Measurements from ENCODE around the gene SERINC4.

Gene SERINC4

GRCh38 chr15:43796566-43796965 lies 3.5 kb downstream of the SERINC4 start:
- no peak for DNase-seq (ENCODE audit: low spot score)

GRCh38 chr15:43795997-43796396 lies 4.0 kb downstream of the SERINC4 start:
- no peak for DNase-seq (ENCODE audit: low spot score)

- DNase-seq (ENCODE audit: low spot score): no peak
These were observed 4.8 kb downstream of the SERINC4 start for GRCh38 chr15:43795197-43795596.

GRCh38 chr15:43794269-43795037 lies 5.6 kb downstream of the SERINC4 start:
- peak; percentile 67 for DNase-seq (ENCODE audit: low spot score)

GRCh38 chr15:43793647-43794046 lies 6.4 kb downstream of the SERINC4 start:
- no peak for DNase-seq (ENCODE audit: low spot score)

GRCh38 chr15:43792761-43793476 lies 7.1 kb downstream of the SERINC4 start:
- DNase-seq (ENCODE audit: low spot score): peak; percentile 53

GRCh38 chr15:43791993-43792760 lies 7.8 kb downstream of the SERINC4 start, which contains the start of gene SERF2:
TSS of gene SERF2 (plus strand) at chr15:43792320. CDS start at chr15:43792377, 57 bp downstream.
- peak; percentile 99 for DNase-seq (ENCODE audit: low spot score)

GRCh38 chr15:43789409-43789808 lies 10.6 kb downstream of the SERINC4 start:
- DNase-seq (ENCODE audit: low spot score): no peak

GRCh38 chr15:43779016-43779415 lies 21.0 kb downstream of the SERINC4 start:
- no peak for DNase-seq (ENCODE audit: low spot score)

GRCh38 chr15:43777267-43777914 lies 22.6 kb downstream of the SERINC4 start:
- DNase-seq (ENCODE audit: low spot score): peak; percentile 76

- peak; percentile 85 for DNase-seq (ENCODE audit: low spot score)
These were observed 23.2 kb downstream of the SERINC4 start, which contains the start of gene ELL3 for GRCh38 chr15:43776718-43777266. TSS of gene ELL3 (minus strand) at chr15:43776966. CDS start at chr15:43776901, 65 bp downstream.

- no peak for DNase-seq (ENCODE audit: low spot score)
These were observed 23.8 kb downstream of the SERINC4 start for GRCh38 chr15:43776101-43776717.

- DNase-seq (ENCODE audit: low spot score): peak; percentile 84
These were observed 24.5 kb downstream of the SERINC4 start for GRCh38 chr15:43775411-43775965.

- no peak for DNase-seq (ENCODE audit: low spot score)
These were observed 26.0 kb downstream of the SERINC4 start for GRCh38 chr15:43774062-43774461.

GRCh38 chr15:43772624-43773023 lies 27.4 kb downstream of the SERINC4 start:
- DNase-seq (ENCODE audit: low spot score): no peak

- no peak for DNase-seq (ENCODE audit: low spot score)
These were observed 28.2 kb downstream of the SERINC4 start for GRCh38 chr15:43771816-43772215.

- DNase-seq (ENCODE audit: low spot score): peak; percentile 57
These were observed 30.3 kb downstream of the SERINC4 start for GRCh38 chr15:43769584-43770228.

GRCh38 chr15:43763819-43764446 lies 36.1 kb downstream of the SERINC4 start:
- DNase-seq (ENCODE audit: low spot score): no peak

- DNase-seq (ENCODE audit: low spot score): no peak
These were observed 37.2 kb downstream of the SERINC4 start for GRCh38 chr15:43762824-43763223.

- no peak for DNase-seq (ENCODE audit: low spot score)
These were observed 48.1 kb downstream of the SERINC4 start for GRCh38 chr15:43751885-43752284.
